H1 (cell line): ENCODE measurements around the gene SCO2. TPM values are rescaled to one million over a fixed set of nuclear protein-coding genes. Genes with fewer than 3 reads are reported as not detected.

ENCODE experiments used
- CTCF ChIA-PET: fragments of 300-600 bp; sonication (Branson Sonifier 250); formaldehyde crosslinking; loops from one replicate; lab custom pipeline; 2021; ENCODE audit not compliant: partially characterized antibody; lab: Charles Lee
- POLR2A ChIA-PET: fragments of 300-600 bp; sonication (Branson Sonifier 250); formaldehyde crosslinking; loops from one replicate; lab custom pipeline; 2021; ENCODE audit warnings: inconsistent platforms; ENCODE audit not compliant: partially characterized antibody; lab: Charles Lee
- DNase-seq, 2 experiments: peaks; one replicate each; pipeline versions ENCODE4 v3.0.0 to v3.0.0-alpha.2; 2010 to 2022; ENCODE audit warnings: low spot score in 2 of 2, low read depth in 1 of 2, mixed read lengths in 1 of 2
- FAIRE-seq: peaks from 2 replicates; lab custom pipeline; 2011; peaks lifted over from hg19 to GRCh38; lab: Jason Lieb, UNC
- H2AFZ ChIP-seq: 2 replicates; pipeline ENCODE4 v1.8.1; 2012; ENCODE audit warnings: low read length, inconsistent platforms
- H2AK5ac ChIP-seq: 2 replicates; pipeline ENCODE4 v1.6.1; 2013; ENCODE audit warnings: low read depth, low read length
- H2BK120ac ChIP-seq: replicated peaks from 2 replicates; pipeline ENCODE3; 2013; ENCODE audit warnings: low read depth, low read length, inconsistent platforms
- H2BK12ac ChIP-seq: 2 replicates; pipeline ENCODE4 v1.6.1; 2013; ENCODE audit warnings: low read depth, low read length
- H2BK15ac ChIP-seq: 2 replicates; pipeline ENCODE4 v1.6.1; 2013; ENCODE audit warnings: low read length
- H2BK20ac ChIP-seq: 2 replicates; pipeline ENCODE4 v1.6.1; 2013; ENCODE audit warnings: low read length
- H2BK5ac ChIP-seq: 2 replicates; pipeline ENCODE4 v1.6.1; 2013; ENCODE audit warnings: low read depth, low read length
- H3K14ac ChIP-seq: 2 replicates; pipeline ENCODE4 v1.6.1; 2013; ENCODE audit warnings: inconsistent platforms; ENCODE audit not compliant: insufficient read length
- H3K18ac ChIP-seq: 2 replicates; pipeline ENCODE4 v1.6.1; 2013; ENCODE audit warnings: low read length; ENCODE audit errors: extremely low read depth
- H3K23ac ChIP-seq: 2 replicates; pipeline ENCODE4 v1.6.1; 2013; ENCODE audit warnings: inconsistent platforms; ENCODE audit not compliant: insufficient read length
- H3K23me2 ChIP-seq: 2 replicates; pipeline ENCODE4 v1.6.1; 2013; ENCODE audit warnings: low read depth, low read length
- H3K27ac ChIP-seq: 2 replicates; pipeline ENCODE4 v1.6.1; 2011; ENCODE audit warnings: low read depth, low read length, inconsistent platforms
- H3K27me3 ChIP-seq, 4 experiments: replicated peaks in 1 of 4; 1 replicate in 1 of 4; 2 replicates in 3 of 4; pipeline versions ENCODE4 v1.6.1 to v1.8.1; 2011 to 2013; ENCODE audit warnings: low read length in 3 of 4, mild to moderate bottlenecking in 3 of 4, inconsistent platforms in 2 of 4, mixed read lengths in 2 of 4, moderate library complexity in 1 of 4; ENCODE audit not compliant: control insufficient read depth in 3 of 4, insufficient read depth in 3 of 4; ENCODE audit errors: extremely low read depth in 1 of 4
- H3K36me3 ChIP-seq, 4 experiments: 2 replicates each; pipeline versions ENCODE4 v1.6.1 to v1.8.1; 2011 to 2013; ENCODE audit warnings: mild to moderate bottlenecking in 4 of 4, low read length in 3 of 4, moderate library complexity in 2 of 4, control low read depth in 1 of 4, inconsistent platforms in 1 of 4; ENCODE audit not compliant: insufficient read depth in 4 of 4, control insufficient read depth in 2 of 4
- H3K4ac ChIP-seq: replicated peaks from 2 replicates; pipeline ENCODE3; 2013; ENCODE audit warnings: low read length, low read depth, mixed read lengths, inconsistent platforms; ENCODE audit not compliant: insufficient read length
- H3K4me1 ChIP-seq, 4 experiments: replicated peaks in 1 of 4; 1 replicate in 1 of 4; 2 replicates in 3 of 4; pipeline versions ENCODE4 v1.6.1 to v1.8.1; 2011 to 2013; ENCODE audit warnings: low read length in 3 of 4, inconsistent platforms in 2 of 4, mixed read lengths in 1 of 4; ENCODE audit not compliant: insufficient read depth in 4 of 4, control insufficient read depth in 3 of 4
- H3K4me2 ChIP-seq, 2 experiments: 2 replicates each; pipeline versions ENCODE4 v1.6.1 to v1.8.1; 2011 to 2013; ENCODE audit warnings: low read depth in 2 of 2, low read length in 2 of 2, control low read depth in 1 of 2, inconsistent platforms in 1 of 2, mild to moderate bottlenecking in 1 of 2; ENCODE audit not compliant: insufficient read depth in 1 of 2
- H3K4me3 ChIP-seq, 4 experiments: fragments of 200-600, 300-600 bp in 1 of 4; sonication (generic), shearing (Covaris generic), sonication (Bioruptor Twin) in 1 of 4; 2 replicates each; pipeline versions ENCODE4 v1.5.1 to v1.8.1; 2011 to 2016; ENCODE audit warnings: low read length in 4 of 4, low read depth in 3 of 4, control low read depth in 2 of 4, inconsistent platforms in 2 of 4, mild to moderate bottlenecking in 2 of 4, mixed read lengths in 1 of 4, moderate library complexity in 1 of 4; ENCODE audit not compliant: insufficient read depth in 2 of 4; ENCODE audit errors: extremely low read depth in 1 of 4
- H3K56ac ChIP-seq: replicated peaks from 2 replicates; pipeline ENCODE3; 2013; ENCODE audit warnings: low read depth, mild to moderate bottlenecking, mixed read lengths, low read length, inconsistent platforms; ENCODE audit not compliant: insufficient read length
- H3K79me1 ChIP-seq: 2 replicates; pipeline ENCODE4 v1.6.1; 2013; ENCODE audit warnings: low read depth, low read length, control low read depth
- H3K79me2 ChIP-seq, 2 experiments: 2 replicates each; pipeline versions ENCODE4 v1.6.1 to v1.8.1; 2012 to 2013; ENCODE audit warnings: low read length in 2 of 2, mild to moderate bottlenecking in 2 of 2, inconsistent platforms in 1 of 2; ENCODE audit not compliant: insufficient read depth in 2 of 2, control insufficient read depth in 1 of 2
- H3K9ac ChIP-seq, 4 experiments: replicated peaks in 1 of 4; 1 replicate in 1 of 4; 2 replicates in 3 of 4; pipeline versions ENCODE4 v1.6.1 to v1.8.1; 2011 to 2013; ENCODE audit warnings: low read depth in 3 of 4, low read length in 3 of 4, control low read depth in 2 of 4, mild to moderate bottlenecking in 2 of 4, moderate library complexity in 2 of 4, inconsistent platforms in 1 of 4; ENCODE audit errors: extremely low read depth in 1 of 4
- H3K9me3 ChIP-seq, 2 experiments: 2 replicates each; pipeline versions ENCODE4 v1.6.1 to v1.8.1; 2012 to 2013; ENCODE audit warnings: mild to moderate bottlenecking in 2 of 2, moderate library complexity in 2 of 2, control low read depth in 1 of 2, inconsistent platforms in 1 of 2, low read depth in 1 of 2, low read length in 1 of 2, mixed read lengths in 1 of 2; ENCODE audit not compliant: insufficient read depth in 2 of 2
- H4K20me1 ChIP-seq, 2 experiments: replicated peaks in 1 of 2; 2 replicates each; pipeline versions ENCODE3 to v1.8.1; 2011 to 2013; ENCODE audit warnings: inconsistent platforms in 2 of 2, low read length in 2 of 2, mild to moderate bottlenecking in 1 of 2; ENCODE audit not compliant: insufficient read depth in 2 of 2, control insufficient read depth in 1 of 2
- H4K5ac ChIP-seq: 2 replicates; pipeline ENCODE4 v1.6.1; 2013; ENCODE audit warnings: low read length, low read depth, mixed read lengths, inconsistent platforms; ENCODE audit not compliant: insufficient read length
- H4K8ac ChIP-seq: 2 replicates; pipeline ENCODE4 v1.8.0; 2013; ENCODE audit warnings: mild to moderate bottlenecking, moderate library complexity, low read length, inconsistent platforms; ENCODE audit not compliant: insufficient read depth; ENCODE audit errors: extremely low read depth
- H4K91ac ChIP-seq: replicated peaks from 2 replicates; pipeline ENCODE3; 2013; ENCODE audit warnings: low read length, mixed read lengths, inconsistent platforms; ENCODE audit not compliant: insufficient read length
- CTBP2 ChIP-seq: IDR thresholded peaks from 2 replicates; pipeline ENCODE4 v1.7.0; 2011; ENCODE audit warnings: borderline replicate concordance, mild to moderate bottlenecking, moderate library complexity, mixed read lengths, low read length; ENCODE audit not compliant: insufficient read depth, insufficient read length
- HDAC6 ChIP-seq: IDR thresholded peaks from one replicate; pipeline ENCODE4 v1.7.1; 2012; ENCODE audit warnings: low read depth, mild to moderate bottlenecking, inconsistent platforms, low read length, moderate library complexity
- RXRA ChIP-seq: IDR thresholded peaks from 2 replicates; pipeline ENCODE4 v1.6.1; 2011; ENCODE audit warnings: low read depth, mild to moderate bottlenecking, low read length, moderate library complexity; ENCODE audit not compliant: insufficient read depth
- SIRT6 ChIP-seq: IDR thresholded peaks from one replicate; pipeline ENCODE4 v1.7.1; 2012; ENCODE audit warnings: low read length, inconsistent platforms
- TAF1 ChIP-seq: IDR thresholded peaks from 2 replicates; pipeline ENCODE4 v1.6.1; 2011; ENCODE audit warnings: mild to moderate bottlenecking, low read depth, low read length
- WGBS, 2 experiments: shearing (Covaris generic) in 1 of 2; methylation state at CpG; one replicate each; pipeline versions ENCODE4 v1.1.6 to v1.1.7; 2013 to 2015; ENCODE audit warnings: low lambda C conversion rate in 2 of 2, mixed read lengths in 2 of 2, inconsistent platforms in 1 of 2, low coverage in 1 of 2, missing lambda C conversion rate in 1 of 2; ENCODE audit not compliant: insufficient replicate concordance in 2 of 2, insufficient coverage in 1 of 2, insufficient read length in 1 of 2; ENCODE audit errors: extremely low coverage in 1 of 2, missing lambda C conversion rate in 1 of 2; 5-methylcytosine and 5-hydroxymethylcytosine counted together
- polyA plus RNA-seq, 7 experiments: library from polyadenylated mRNA; depleted of rRNA in 3 of 7; stranded (reverse) in 5 of 7; unstranded in 2 of 7; fragments of >200 nt in 5 of 7; fragments of 200-250 nt in 2 of 7; gene quantifications; 1 replicate in 5 of 7; 2 replicates in 1 of 7; 4 replicates in 1 of 7; pipeline versions ENCODE4 v1.2.1 to v1.2.3, GENCODE V29; 2011 to 2013; ENCODE audit warnings: missing spikeins in 2 of 7, mixed read lengths in 2 of 7
- total RNA-seq: library from RNA; stranded (reverse); fragmentation: NEBNext Ultra II Directional; extraction: Animal tissue kit (Norgen Biotek cat#: 25700); gene quantifications from 2 replicates; pipeline ENCODE4 v1.2.1, GENCODE V29; 2021

The SCO2 gene
- total and polyA plus RNA-seq, 2 of the 8 experiments (the other 6 are each of a cell fraction or from before 2014, with no cell fraction given), result 2.0 TPM; not detected in 1

DNA sequence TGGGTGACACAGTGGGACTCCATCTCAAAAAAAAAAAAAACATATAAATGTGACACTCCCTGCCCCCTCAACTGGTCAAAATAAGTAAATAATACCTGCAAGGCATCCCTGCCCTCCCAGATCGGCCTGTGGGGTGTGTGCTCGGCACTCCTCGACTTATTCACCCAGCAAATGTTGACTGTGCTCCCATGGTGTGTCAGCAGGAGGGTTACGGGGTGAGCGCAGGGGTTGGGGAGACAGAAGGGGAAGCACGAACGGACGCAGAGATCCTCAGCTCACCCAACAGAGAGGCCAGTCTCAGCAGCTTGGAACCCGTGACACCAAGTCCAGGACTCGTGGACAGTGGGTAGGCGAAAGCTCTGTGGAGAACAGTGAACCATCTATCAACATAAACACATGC, 45.7 kb downstream of the SCO2 start:
- no peak overlapping the region for H3K27ac ChIP-seq
- POLR2A ChIA-PET, result interaction anchor here (1.3 kb wide), 1 partner anchor 10 kb away, joined by 4 read pairs; no protein-coding TSS in a partner anchor
- TF ChIP-seq RXRA (no peak), HDAC6 (no peak), CTBP2 (no peak), TAF1 (no peak), SIRT6 (no peak)

More for the DNA sequence above, 45.7 kb downstream of the SCO2 start:
- FAIRE-seq (no peak), DNase-seq (no peak)
- no peak overlapping the region; the same call in 1 of the 2 replicates for H2BK5ac ChIP-seq
- H3K9me3 ChIP-seq, result no peaks in the 10 kb centered on the region
- no peaks in the 10 kb centered on the region for H3K79me1 ChIP-seq
- no peak overlapping the region for H3K4me3 ChIP-seq
- peaks cover 0 to 12% (median 5%) of the 10 kb centered on the region in 4 experiments; a peak in 5 of 7 replicates for H3K4me1 ChIP-seq
- no peak overlapping the region for H3K23ac ChIP-seq
- H3K23me2 ChIP-seq, result peaks cover 7% of the 10 kb centered on the region; the same call in 1 of the 2 replicates
- H3K79me2 ChIP-seq, result no peaks in the 10 kb centered on the region
- no peak overlapping the region for H4K5ac ChIP-seq
- CTCF ChIA-PET, result interaction anchor here (0.7 to 2.0 kb wide), 4 partner anchors 9 to 19 kb away, joined by 3 to 10 read pairs (median 4); no protein-coding TSS in a partner anchor
- no peak overlapping the region for H3K56ac ChIP-seq
- no peak overlapping the region for H3K4me2 ChIP-seq
- no peak overlapping the region for H3K14ac ChIP-seq
- H2BK120ac ChIP-seq, result no peak overlapping the region
- H3K36me3 ChIP-seq, result 0 out of 8 replicates have a peak, but pooled peaks cover 0 to 2% (median 0%) of the 10 kb centered on the region in 4 experiments
- no peak overlapping the region for H2BK20ac ChIP-seq
- peak overlapping the region; percentile 28; the same call in 1 of the 2 replicates for H4K8ac ChIP-seq
- WGBS, 2 experiments, result 89% methylated on average over 9 of the region's 11 CpGs; no CpG with 5 or more reads in 1 of the 2 experiments
- H3K27me3 ChIP-seq, result peaks cover 1 to 22% (median 13%) of the 10 kb centered on the region in 4 experiments; a peak in 6 of 7 replicates
- no peak overlapping the region for H4K91ac ChIP-seq
- no peak overlapping the region for H3K4ac ChIP-seq
- no peak overlapping the region for H3K18ac ChIP-seq
- 0 out of 2 replicates have a peak overlapping the region, but pooled peaks have one; percentile 34 for H2BK15ac ChIP-seq
- no peak overlapping the region for H2AFZ ChIP-seq
- H2BK12ac ChIP-seq, result peak overlapping the region; percentile 12; the same call in 1 of the 2 replicates
- H4K20me1 ChIP-seq, result peaks cover 0 to 3% of the 10 kb centered on the region in 2 experiments
- H2AK5ac ChIP-seq, result no peak overlapping the region
- no peak overlapping the region for H3K9ac ChIP-seq
